HG02973 (cell line): ENCODE data around the gene NLRP3.
"Not testable (repeated sequence)": the region's sequence is repeated elsewhere in the genome, so short reads cannot be mapped to it uniquely, and the experiment has no call there.

Experiments
- ATAC-seq: cut with Tn5 transposase; IDR thresholded peaks from one replicate; pipeline ENCODE4 v1.9.1; 2021; ENCODE audit warnings: moderate library complexity; ENCODE audit not compliant: unreplicated experiment

NLRP3 gene

DNA sequence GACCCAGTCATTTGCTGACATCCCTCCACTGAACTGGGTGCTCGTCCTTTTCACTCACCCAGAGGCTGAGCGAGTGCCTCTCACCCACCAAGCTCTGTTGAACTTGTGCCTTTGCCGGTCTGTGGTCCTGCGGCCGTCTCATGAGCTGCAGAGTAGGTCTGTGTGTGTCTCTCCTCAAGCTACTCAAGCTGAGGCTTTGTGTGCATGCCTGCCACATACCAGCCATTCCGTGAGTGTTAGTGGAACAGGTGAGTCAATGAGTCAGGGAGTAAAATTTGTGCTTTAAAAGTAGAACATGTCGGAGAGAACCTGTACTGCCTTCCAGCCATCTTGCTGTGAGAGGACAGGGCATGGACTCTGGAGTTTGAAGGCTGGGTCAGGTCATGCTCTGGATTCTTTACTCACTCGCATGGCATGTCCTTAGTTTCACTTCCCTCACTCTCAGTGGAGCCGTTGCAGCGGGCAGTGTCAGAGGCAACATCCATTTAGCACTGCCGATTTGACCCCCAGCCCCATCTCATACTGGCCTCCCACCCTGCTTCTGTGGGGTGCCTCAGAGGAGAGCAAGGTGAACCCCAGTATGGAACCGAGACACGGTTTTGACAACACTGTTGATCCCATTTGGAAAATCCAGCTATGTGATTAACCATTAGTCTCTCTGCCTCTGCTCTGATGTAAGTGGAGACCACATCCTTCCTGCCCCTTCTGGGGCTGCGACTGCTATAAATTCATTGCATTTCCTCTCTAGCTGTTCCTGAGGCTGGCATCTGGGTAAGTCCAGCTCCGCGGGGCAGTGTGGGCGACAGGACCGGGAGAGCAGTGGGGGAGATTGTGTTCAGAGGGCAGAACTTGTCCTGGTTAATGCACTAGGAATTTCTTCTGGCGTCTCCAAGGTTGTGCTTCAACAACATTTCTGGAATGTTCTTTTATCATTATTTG, at the start of gene NLRP3:
Gene NLRP3, plus strand, starts transcription at position 751 of the 939 bp plus-strand sequence. CDS start 2,628 bp downstream, outside the sequence.
- no peak for ATAC-seq

DNA sequence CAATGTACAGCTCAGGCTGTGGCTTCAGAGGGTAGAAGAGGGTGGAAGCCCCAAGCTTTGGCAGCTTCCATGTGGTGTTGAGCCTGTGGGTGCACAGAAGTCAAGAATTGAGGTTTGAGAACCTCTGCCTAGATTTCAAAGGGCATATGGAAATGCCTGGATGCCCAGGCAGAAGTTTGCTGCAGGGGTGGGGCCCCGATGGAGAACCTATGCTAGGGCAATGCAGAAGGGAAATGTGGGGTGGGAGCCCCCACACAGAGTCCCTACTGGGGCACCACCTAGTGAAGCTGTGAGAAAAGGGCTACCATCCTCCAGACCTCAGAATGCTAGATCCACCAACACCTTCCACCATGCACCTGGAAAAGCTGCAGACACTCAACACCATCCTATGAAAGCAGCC, 49.6 kb upstream of the NLRP3 start:
- not testable (repeated sequence) for ATAC-seq

DNA sequence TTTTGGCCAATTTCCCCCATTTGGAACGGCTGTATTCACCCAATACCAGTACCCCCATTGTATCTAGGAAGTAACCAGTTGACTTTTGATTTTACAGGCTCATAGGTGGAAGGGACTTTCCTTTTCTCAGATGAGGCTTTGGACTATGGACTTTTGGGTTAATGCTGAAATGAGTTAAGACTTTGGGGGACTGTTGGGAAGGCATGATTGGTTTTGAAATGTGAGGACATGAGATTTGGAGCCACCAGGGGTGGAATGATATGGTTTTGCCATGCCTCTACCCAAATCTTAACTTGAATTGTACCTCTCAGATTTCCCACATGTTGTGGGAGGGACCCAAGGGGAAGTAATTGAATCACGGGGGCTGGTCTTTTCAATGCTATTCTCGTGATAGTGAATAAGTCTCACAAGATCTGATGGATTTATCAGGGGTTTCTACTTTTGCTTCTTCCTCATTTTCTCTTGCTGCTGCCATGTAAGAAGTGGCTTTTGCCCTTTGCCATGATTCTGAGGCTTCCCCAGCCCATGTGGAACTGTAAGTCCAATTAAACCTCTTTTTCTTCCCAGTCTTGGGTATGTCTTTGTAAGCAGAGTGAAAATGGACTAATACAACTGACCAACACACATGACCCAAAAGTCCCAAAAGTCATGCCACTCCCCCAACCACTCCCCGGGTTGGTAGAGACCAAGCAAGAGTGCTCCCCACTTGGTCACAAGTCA, 48.9 kb upstream of the NLRP3 start:
- no peak for ATAC-seq

DNA sequence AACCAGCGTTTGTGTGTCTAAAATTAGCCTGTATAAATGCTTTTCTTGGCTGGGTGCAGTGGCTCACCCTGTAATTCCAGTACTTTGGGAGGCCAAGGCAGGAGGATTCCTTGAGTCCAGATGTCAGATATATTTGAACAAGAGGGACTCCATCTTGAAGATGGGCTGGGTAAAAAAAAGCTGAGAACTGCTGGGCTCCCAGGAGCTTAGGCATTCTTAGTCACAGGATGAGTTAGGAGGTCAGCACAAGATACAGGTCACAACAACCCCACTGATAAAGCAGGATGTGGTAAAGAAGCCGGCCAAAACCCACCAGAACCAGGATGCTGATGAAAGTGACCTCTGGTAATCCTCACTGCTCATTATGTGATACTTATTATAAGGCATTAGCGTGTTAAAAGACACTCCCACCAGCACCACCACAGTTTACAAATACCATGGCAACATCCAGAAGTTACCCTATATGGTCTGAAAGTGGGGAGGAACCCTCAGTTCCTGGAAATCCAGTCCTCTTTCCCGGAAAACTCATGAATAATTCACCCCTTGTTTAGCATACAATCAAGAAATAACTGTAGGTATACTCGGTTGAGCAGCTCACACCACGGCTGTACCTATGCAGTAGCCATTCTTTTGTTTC, 48.1 kb upstream of the NLRP3 start:
- ATAC-seq: no peak

DNA sequence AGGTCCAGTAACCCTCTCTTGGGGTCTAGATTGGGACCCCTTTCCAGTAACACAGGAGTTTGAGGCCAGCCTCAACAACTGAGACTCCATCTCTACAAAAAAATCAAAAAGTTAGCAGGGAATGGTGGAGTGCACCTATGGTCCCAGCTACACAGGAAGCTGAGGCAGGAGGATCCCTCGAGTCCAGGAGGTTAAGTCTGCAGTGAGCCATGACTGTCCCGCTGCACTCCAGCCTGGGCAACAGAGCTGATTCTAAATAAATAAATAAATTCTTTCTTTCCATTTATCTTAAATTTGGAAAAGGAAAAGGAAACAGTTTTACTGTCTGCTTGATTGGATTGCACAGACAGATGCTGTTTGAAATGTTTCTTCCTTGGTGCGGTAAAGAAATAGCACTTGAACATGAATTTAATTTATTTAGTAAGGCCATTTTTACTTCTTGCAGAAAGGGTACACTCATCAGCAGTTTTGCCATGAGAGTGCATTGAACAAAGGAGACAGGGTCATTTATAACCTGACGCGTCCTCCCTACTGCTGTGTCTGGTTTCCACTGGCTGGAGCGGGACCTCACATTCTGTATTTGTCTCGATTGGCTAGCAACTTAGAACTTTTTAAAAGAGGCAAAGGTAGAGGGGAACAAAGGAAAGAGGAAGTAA, 47.4 kb upstream of the NLRP3 start:
- no peak for ATAC-seq

DNA sequence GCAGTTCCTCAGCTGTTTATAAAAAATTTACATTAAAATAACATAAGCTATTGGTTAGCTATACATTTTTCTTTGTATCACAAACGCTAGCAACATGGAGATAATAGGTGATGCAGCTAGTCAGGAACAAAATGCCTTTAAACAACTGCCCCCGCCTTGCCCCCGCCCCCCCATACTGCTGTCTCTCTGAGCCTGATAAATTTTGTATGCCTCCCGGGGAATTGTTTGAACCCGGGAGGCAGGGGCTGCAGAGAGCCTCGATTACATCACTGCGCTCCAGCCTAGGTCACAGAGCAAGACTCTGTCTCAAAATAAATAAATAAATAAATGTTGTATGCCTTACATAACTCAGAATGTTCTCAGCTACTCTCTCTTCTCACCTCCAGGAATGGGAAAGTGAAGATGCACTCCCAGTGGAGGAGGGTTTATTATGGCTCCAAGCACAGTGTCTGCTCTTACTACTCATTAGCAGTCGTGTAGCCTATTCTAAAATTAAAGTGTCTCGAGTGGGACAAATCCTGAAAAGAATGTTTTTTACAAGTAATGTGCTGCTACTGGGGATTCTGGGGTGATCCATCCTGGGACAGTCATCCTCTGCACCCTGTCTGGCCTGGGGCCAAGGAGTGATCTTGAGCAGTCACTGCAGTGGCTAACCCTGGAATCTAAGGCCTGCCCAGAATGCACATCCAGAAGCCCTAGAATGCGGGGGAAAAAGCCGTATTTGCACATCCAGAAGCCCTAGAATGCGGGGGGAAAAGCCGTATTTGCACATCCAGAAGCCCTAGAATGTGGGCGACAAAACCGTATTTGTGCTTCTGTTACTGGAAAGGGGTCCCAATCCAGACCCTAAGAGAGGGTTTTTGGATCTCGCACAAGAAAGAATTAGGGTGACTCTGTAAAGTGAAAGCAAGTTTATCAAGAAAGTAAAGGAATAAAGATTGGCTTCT, 44.9 kb upstream of the NLRP3 start:
- ATAC-seq: no peak

DNA sequence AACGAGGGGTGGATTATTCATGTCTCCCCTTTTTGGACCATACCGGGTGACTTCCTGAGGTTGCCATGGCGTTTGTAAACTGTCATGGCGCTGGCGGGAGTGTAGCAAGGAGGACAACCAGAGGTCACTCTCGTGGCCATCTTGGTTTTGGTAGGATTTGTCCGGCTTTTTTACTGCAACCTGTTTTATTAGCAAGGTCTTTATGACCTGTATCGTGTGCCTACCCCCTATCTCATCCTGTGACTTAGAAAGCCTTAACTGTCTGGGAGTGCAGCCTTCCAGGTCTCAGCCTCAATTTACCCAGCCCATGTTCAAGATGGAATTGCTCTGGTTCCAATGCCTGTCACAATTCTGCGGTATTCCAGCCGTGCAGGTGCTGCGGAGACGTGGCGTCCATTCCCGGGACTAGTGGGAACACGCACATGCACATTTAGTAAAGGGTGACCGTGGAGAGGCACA, 44.1 kb upstream of the NLRP3 start:
- ATAC-seq: no peak

DNA sequence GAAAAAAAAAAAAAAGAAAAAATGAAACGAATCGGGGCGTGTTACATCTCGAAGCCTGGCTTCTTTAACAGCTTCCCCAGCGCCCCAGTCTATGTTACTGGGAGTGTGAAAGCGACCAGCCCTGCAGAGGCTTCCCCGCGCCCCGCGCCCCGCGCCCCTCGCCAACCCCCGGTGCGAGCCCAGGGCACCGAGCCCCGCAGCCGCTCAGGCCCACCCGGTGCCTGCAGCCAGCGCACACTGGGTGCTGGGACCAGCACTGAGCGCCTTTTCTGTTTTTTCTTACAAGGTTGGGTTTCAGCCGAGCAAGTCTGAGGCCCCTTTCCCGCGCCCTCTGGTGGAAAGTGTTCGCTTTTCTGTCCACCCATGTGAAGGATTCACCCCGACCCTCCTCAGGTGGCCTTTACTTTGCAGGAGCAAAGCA, 42.2 kb upstream of the NLRP3 start:
- no peak for ATAC-seq

DNA sequence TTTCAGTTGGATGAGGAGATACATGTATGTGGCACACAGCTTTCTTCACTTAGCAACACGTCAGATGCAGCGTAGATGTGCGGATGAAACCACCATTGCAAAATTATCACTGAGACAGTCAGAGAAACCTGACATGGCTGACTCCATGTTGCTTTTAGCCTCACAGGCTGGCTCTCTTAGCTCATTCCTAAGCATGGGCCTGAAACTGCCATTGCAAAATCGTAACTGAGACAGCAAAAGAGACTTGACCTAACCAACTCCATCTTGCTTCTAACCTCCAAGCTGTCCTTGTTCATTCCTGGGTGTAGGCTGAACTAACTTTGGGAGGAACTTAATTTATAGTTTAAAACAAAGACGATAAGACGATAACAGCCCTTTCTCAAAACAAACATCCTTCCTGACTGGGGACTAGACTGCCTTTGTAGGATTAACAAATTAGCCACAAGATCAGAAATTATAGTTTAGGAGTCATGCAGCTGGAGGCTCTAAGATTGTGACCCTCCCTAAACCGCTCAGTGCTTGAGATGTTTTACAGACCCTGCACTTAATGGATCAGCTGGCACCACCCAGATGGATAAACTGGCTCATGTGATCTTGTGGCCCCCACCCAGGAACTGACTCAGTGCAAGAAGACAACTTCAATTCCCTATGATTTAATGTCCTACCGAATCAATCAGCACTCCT, 41.2 kb upstream of the NLRP3 start:
- not testable (repeated sequence) for ATAC-seq

DNA sequence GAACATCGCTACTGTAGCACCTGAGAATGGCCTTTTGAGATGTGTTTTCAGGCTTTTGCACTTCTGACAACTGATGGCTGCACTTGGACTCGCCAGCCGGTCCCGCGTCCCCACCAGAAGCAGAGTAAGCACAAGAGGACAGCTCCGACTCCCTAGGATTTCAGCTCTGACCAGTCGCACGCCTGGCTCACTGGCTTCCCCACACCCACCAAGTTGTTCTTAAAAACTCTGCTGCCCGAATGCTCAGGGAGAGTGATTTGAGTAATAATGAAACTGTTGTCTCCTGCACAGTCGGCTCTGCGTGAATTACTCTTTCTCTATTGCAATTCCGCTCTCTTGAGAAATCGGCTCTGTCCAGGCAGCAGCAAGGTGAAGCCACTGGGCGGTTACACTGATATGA, 40.2 kb upstream of the NLRP3 start:
- no peak for ATAC-seq

DNA sequence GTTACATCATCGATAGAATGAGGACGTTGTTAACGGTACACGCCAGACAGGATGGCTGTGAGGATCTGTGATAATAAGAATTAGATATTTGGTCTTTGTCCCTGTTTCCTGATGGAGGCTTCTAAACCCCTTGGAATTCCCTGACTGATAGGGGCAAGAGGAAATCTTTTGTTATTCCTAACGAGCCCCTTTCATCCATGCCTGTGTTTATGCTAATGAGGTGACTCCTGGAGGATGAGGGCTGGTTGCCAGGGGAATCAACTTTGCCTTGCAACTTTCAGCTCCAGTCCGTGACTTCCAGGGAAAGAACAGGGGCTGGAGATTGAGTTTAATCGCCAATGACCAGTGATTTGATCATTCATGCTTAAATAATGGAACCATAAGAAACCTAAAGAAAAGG, 39.3 kb upstream of the NLRP3 start:
- ATAC-seq: no peak

DNA sequence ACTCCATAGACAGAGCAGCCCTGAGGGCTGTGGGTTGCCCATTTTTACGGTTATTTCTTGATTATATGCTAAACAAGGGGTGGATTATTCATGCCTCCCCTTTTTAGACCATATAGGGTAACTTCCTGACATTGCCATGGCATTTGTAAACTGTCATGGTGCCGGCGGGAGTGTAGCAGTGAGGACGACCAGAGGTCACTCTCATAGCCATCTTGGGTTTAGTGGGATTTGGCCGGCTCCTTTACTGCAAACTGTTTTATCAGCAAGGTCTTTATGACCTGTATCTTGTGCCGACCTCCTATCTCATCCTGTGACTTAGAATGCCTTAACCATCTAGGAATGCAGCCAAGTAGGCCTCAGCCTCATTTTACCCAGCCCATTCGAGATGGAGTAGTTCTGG, 38.3 kb upstream of the NLRP3 start:
- ATAC-seq: not testable (repeated sequence)

DNA sequence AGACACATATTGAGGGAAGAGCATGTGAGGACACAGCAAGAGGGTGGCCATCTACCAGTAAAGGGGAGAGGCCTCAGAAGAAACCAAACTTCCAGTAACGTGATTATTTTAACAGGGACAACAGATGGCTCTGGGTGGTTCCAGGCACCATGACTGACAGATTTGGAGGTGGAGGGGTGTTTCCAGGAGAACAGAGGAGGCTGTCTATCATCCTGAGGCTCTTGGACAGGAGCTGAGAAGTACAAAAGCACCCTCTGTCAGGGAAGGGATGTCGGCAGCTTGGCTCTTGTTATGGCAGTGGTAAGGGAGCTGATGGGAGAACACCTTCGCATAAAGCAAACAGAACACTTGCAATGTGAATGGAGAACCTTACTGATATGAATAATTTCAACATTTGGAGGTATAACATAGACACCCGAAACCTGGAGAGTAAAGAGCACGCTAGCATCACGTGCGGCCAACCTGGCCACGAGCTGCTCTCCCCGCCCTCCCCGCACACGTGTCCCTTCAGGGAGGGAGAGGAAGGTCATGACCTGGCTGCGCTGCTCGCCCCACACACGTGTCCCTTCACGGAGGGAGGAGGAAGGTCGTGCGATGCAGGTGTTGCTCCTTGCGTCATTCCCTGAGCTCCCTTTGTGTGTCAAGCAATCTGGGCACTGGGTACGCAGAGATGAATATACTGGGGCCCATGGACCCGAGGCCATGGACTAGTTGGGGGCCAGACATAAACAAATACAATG, 37.5 kb upstream of the NLRP3 start:
- ATAC-seq: no peak

DNA sequence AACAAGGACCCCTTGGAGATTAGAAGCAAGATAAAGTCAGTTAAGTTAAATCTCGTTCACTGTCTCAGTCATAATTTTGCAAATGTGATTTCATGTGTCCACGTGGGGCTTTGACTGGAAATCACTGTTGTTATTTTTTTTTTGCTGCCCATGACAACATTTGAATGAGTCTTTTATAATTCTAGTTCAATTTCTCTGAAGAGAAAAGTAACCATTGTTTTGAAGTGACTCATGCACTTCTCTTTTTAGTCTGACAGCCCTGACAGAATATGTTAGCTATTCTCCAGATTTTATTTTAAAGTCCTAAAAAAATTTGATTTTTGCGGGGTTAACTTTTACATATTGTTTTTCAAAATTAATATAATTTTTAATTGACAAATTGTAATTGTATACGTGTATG, 30.7 kb upstream of the NLRP3 start:
- no peak for ATAC-seq

DNA sequence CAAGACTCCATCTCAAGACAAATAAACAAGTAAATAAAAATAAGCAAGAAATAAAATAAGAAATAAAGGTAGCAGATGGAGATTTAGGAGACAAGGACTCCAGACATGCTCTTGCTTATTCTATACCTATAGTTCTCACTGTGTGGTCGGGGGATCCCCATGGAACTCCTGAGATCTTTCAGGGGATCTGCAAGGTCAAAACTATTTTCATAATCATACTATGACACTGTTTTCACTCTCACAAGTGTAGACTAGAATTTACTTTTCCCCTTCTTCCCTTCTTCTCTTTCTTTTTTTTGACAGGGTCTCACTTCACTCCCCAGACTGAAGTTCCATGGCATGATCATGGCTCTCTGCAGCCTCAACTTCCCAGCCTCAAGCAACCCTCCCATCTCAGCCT, 29.8 kb upstream of the NLRP3 start:
- ATAC-seq: peak; percentile 25

DNA sequence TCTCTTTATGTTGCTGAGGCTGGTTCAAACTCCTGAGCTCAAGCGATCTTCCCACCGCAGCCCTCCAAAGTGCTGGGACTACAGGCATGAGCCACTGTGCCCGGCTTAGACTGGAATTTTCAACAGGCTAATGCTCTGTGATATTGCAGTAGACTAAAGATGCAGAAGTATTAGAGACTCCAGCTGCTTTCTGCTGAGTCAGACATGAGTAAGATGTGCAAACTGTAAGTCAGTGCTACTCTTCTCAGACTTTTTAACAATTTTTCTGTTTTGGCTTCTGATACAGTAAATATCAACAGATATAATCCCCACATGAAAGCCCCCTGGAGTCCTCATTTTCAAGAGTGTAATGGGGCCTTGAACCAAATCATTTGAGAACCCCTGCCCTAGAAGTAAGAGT, 29.3 kb upstream of the NLRP3 start:
- no peak for ATAC-seq

DNA sequence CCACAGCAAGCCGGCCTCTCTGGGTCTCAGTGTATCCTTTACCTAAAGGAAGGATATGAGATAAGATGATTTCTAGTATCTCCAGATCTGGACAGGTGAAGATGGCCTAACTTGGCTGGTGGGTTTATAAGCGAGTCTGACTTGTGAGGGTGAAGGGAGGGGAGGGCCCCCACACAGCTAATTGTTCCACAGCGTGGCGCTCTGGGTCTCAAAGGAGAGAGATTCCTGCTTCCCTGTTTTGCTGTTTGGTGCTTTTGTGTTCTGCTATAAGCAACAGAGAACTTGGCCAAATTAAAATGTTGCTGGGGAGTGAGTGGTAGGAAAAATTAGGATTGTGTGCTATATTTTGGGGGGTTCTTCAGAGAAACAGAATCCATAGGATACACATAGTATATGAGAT, 28.9 kb upstream of the NLRP3 start:
- no peak for ATAC-seq

DNA sequence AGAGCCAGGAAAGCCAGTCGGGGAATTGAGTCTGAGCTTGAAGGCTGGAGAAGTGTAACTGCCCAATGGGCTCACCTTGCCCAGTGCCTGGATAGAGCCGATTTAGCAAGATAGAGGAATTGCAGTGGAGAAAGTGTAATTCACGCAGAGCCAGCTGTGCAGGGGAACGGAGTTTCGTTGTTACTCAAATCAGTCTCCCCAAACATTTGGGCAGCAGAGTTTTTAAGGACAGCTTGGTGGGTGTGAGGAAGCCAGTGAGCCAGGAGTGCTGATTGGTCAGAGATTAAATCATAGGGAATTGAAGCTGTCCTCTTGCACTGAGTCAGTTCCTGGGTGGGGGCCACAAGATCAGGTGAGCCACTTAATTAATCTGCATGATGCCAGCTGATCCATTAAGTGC, 28.4 kb upstream of the NLRP3 start:
- ATAC-seq: no peak
